H9 (cell line): Measurements from ENCODE around the gene EAF2. TPM values are rescaled to one million over a fixed set of nuclear protein-coding genes. Genes with fewer than 3 reads are reported as not detected.

Source experiments
- DNase-seq: peaks from one replicate; pipeline ENCODE4 v3.0.0-alpha.2; 2017
- H2AFZ ChIP-seq: one replicate; pipeline ENCODE4 v1.6.1; 2013; ENCODE audit warnings: mild to moderate bottlenecking, low read length, control low read depth, moderate library complexity
- H2AK5ac ChIP-seq: 2 replicates; pipeline ENCODE4 v1.6.1; 2013; ENCODE audit warnings: low read length, control low read depth, mixed read lengths; ENCODE audit not compliant: insufficient read length
- H2BK120ac ChIP-seq: one replicate; pipeline ENCODE4 v1.6.1; 2013; ENCODE audit warnings: low read depth, mild to moderate bottlenecking, low read length, control low read depth, inconsistent platforms; ENCODE audit not compliant: poor library complexity, severe bottlenecking
- H2BK12ac ChIP-seq: 2 replicates; pipeline ENCODE4 v1.6.1; 2013; ENCODE audit warnings: low read length, control low read depth, mixed read lengths, low read depth; ENCODE audit not compliant: insufficient read length
- H2BK15ac ChIP-seq: 2 replicates; pipeline ENCODE4 v1.6.1; 2013; ENCODE audit warnings: low read depth, low read length, control low read depth
- H2BK20ac ChIP-seq: one replicate; pipeline ENCODE4 v1.6.1; 2013; ENCODE audit warnings: low read depth, mild to moderate bottlenecking, low read length, control low read depth, inconsistent platforms; ENCODE audit not compliant: poor library complexity, severe bottlenecking
- H2BK5ac ChIP-seq: 2 replicates; pipeline ENCODE4 v1.6.1; 2013; ENCODE audit warnings: low read length, control low read depth, mixed read lengths; ENCODE audit not compliant: insufficient read length
- H3K14ac ChIP-seq: 2 replicates; pipeline ENCODE4 v1.6.1; 2013; ENCODE audit warnings: low read length, control low read depth; ENCODE audit not compliant: insufficient read depth
- H3K18ac ChIP-seq: 2 replicates; pipeline ENCODE4 v1.6.1; 2013; ENCODE audit warnings: low read depth, mild to moderate bottlenecking, mixed read lengths, low read length, control low read depth; ENCODE audit not compliant: insufficient read length
- H3K23ac ChIP-seq: 2 replicates; pipeline ENCODE4 v1.6.1; 2013; ENCODE audit warnings: low read length, control low read depth, mixed read lengths, low read depth; ENCODE audit not compliant: insufficient read length
- H3K23me2 ChIP-seq: 2 replicates; pipeline ENCODE4 v1.6.1; 2013; ENCODE audit warnings: low read depth, mild to moderate bottlenecking, mixed read lengths, low read length, control low read depth; ENCODE audit not compliant: insufficient read length, poor library complexity, severe bottlenecking
- H3K27ac ChIP-seq: 2 replicates; pipeline ENCODE4 v1.5.1; 2013; ENCODE audit warnings: low read length, control low read depth, mixed read lengths, low read depth; ENCODE audit not compliant: insufficient read length
- H3K27me3 ChIP-seq: 2 replicates; pipeline ENCODE4 v1.6.1; 2013; ENCODE audit warnings: low read length, control low read depth, inconsistent platforms; ENCODE audit not compliant: insufficient read depth
- H3K4ac ChIP-seq: 2 replicates; pipeline ENCODE4 v1.6.1; 2013; ENCODE audit warnings: low read depth, mild to moderate bottlenecking, control low read depth, inconsistent platforms, low read length, moderate library complexity
- H3K4me1 ChIP-seq: 2 replicates; pipeline ENCODE4 v1.6.1; 2013; ENCODE audit warnings: low read length, control low read depth, inconsistent platforms; ENCODE audit not compliant: insufficient read depth
- H3K4me2 ChIP-seq: 2 replicates; pipeline ENCODE4 v1.6.1; 2013; ENCODE audit warnings: low read length, control low read depth, mixed read lengths; ENCODE audit not compliant: insufficient read length, insufficient read depth
- H3K56ac ChIP-seq: 2 replicates; pipeline ENCODE4 v1.6.1; 2013; ENCODE audit warnings: low read depth, mild to moderate bottlenecking, mixed read lengths, low read length, control low read depth; ENCODE audit not compliant: insufficient read length
- H3K79me1 ChIP-seq: 2 replicates; pipeline ENCODE4 v1.6.1; 2013; ENCODE audit warnings: low read depth, mild to moderate bottlenecking, moderate library complexity, low read length, control low read depth, inconsistent platforms; ENCODE audit not compliant: insufficient read depth, poor library complexity, severe bottlenecking
- H3K79me2 ChIP-seq: 2 replicates; pipeline ENCODE4 v1.6.1; 2013; ENCODE audit warnings: low read length, control low read depth, inconsistent platforms; ENCODE audit not compliant: insufficient read depth
- H3K9ac ChIP-seq: 2 replicates; pipeline ENCODE4 v1.6.1; 2013; ENCODE audit warnings: low read length, control low read depth, mixed read lengths; ENCODE audit not compliant: insufficient read length; ENCODE audit errors: extremely low read depth
- H3K9me3 ChIP-seq: one replicate; pipeline ENCODE4 v1.6.1; 2013; ENCODE audit warnings: low read depth, low read length, inconsistent platforms; ENCODE audit not compliant: control insufficient read depth
- H3T11ph ChIP-seq: one replicate; pipeline ENCODE4 v1.6.1; 2013; ENCODE audit warnings: mild to moderate bottlenecking, low read length, control low read depth, inconsistent platforms
- H4K20me1 ChIP-seq: one replicate; pipeline ENCODE4 v1.6.1; 2013; ENCODE audit not compliant: control insufficient read depth, insufficient read length, insufficient read depth
- H4K5ac ChIP-seq: 2 replicates; pipeline ENCODE4 v1.6.1; 2013; ENCODE audit warnings: low read depth, mild to moderate bottlenecking, mixed read lengths, low read length, control low read depth; ENCODE audit not compliant: insufficient read length
- H4K8ac ChIP-seq: replicated peaks from 2 replicates; pipeline ENCODE4 v1.6.1; 2013; ENCODE audit warnings: low read length, control low read depth, mixed read lengths, low read depth; ENCODE audit not compliant: insufficient read length
- H4K91ac ChIP-seq: 2 replicates; pipeline ENCODE4 v1.6.1; 2013; ENCODE audit warnings: low read depth, mild to moderate bottlenecking, moderate library complexity, mixed read lengths, low read length, control low read depth; ENCODE audit not compliant: insufficient read length
- H3K27ac Mint-ChIP-seq, 3 experiments: 2 replicates in 2 of 3; 3 replicates in 1 of 3; pipeline ENCODE4 v1.8.0; 2020 to 2021; ENCODE audit warnings: mixed read lengths in 3 of 3, mild to moderate bottlenecking in 1 of 3, moderate library complexity in 1 of 3
- H3K27me3 Mint-ChIP-seq: 2 replicates; pipeline ENCODE4 v1.8.0; 2021; ENCODE audit warnings: low read depth, mild to moderate bottlenecking, moderate library complexity, mixed read lengths
- H3K36me3 Mint-ChIP-seq, 3 experiments: 2 replicates in 2 of 3; 3 replicates in 1 of 3; pipeline ENCODE4 v1.8.0; 2020 to 2021; ENCODE audit warnings: low read depth in 3 of 3, mixed read lengths in 3 of 3; ENCODE audit not compliant: insufficient read depth in 1 of 3
- H3K4me1 Mint-ChIP-seq, 2 experiments: 2 replicates each; pipeline ENCODE4 v1.8.0; 2020; ENCODE audit warnings: mixed read lengths in 2 of 2
- H3K4me3 Mint-ChIP-seq, 2 experiments: 2 replicates in 1 of 2; 3 replicates in 1 of 2; pipeline ENCODE4 v1.8.0; 2020 to 2021; ENCODE audit warnings: mild to moderate bottlenecking in 2 of 2, mixed read lengths in 2 of 2, moderate library complexity in 1 of 2
- H3K9me3 Mint-ChIP-seq, 2 experiments: 2 replicates in 1 of 2; 3 replicates in 1 of 2; pipeline ENCODE4 v1.8.0; 2020; ENCODE audit warnings: mild to moderate bottlenecking in 2 of 2, mixed read lengths in 2 of 2, moderate library complexity in 1 of 2
- CTCF ChIP-seq: fragments of 200-600 bp; sonication (generic); conservative IDR thresholded peaks from 3 replicates; pipeline ENCODE4 v1.8.0; 2021; ENCODE audit warnings: antibody characterized with exemption, mild to moderate bottlenecking
- WGBS: extraction: QIAGEN DNeasy Blood & Tissue Kit; methylation state at CpG from one replicate; pipeline ENCODE4 v1.1.7; 2013; ENCODE audit warnings: missing lambda C conversion rate, low lambda C conversion rate, mixed read lengths; ENCODE audit not compliant: insufficient read length; ENCODE audit errors: extremely low coverage; 5-methylcytosine and 5-hydroxymethylcytosine counted together
- total RNA-seq: library from RNA; stranded (reverse); gene quantifications from 2 replicates; pipeline ENCODE4 v1.2.1, GENCODE V29; 2021

The EAF2 gene
- total RNA-seq, 1 experiment from 2014 or later, result 4.3 TPM

- Histone ChIP-seq H3K14ac (no peak overlapping the region), H2AFZ (no peak overlapping the region), H4K5ac (no peak overlapping the region), H3K23ac (no peak overlapping the region), H2AK5ac (no peak overlapping the region), H3K79me1 (peaks cover 6% of the 10 kb centered on the region), H3K9me3 (no peaks in the 10 kb centered on the region), H4K91ac (no peak overlapping the region), H3K4me2 (peak overlapping the region; percentile 91), H3K9ac (peak overlapping the region; percentile 36), H4K8ac (no peak overlapping the region), H2BK15ac (no peak overlapping the region), H2BK5ac (no peak overlapping the region), H2BK120ac (no peak overlapping the region), H2BK20ac (no peak overlapping the region), H3K4ac (no peak overlapping the region), H3K23me2 (peaks cover 6% of the 10 kb centered on the region), H3K27ac (no peak overlapping the region), H3K27me3 (no peaks in the 10 kb centered on the region), H3K56ac (no peak overlapping the region), H3K18ac (no peak overlapping the region), H3K79me2 (peaks cover 3% of the 10 kb centered on the region; the same call in 1 of the 2 replicates), H2BK12ac (no peak overlapping the region), H4K20me1 (no peaks in the 10 kb centered on the region), H3K4me1 (peaks cover 2% of the 10 kb centered on the region; the same call in 1 of the 2 replicates), H3T11ph (no peak overlapping the region)
- Mint-ChIP-seq H3K9me3 (no peaks in the 10 kb centered on the region), H3K36me3 (peaks cover 2 to 23% (median 12%) of the 10 kb centered on the region in 3 experiments; a peak in 6 of 7 replicates), H3K27ac (peak overlapping the region in 2 of 3 experiments; percentile 24 to 96; a peak in 4 of 7 replicates), H3K27me3 (peaks cover 14% of the 10 kb centered on the region), H3K4me1 (peaks cover 22 to 23% of the 10 kb centered on the region in 2 experiments), H3K4me3 (peak overlapping the region; percentile 95)
- TF ChIP-seq CTCF, result no peak
- no CpG with 5 or more reads among the region's 11 CpGs for WGBS
- DNase-seq, result no peak
These were observed 424 bp downstream of the EAF2 start for GRCh38 chr3:121835465-121835801.
